T-helper 2 cell treated with Interferon-gamma antibody and Interleukin-4, amounts not matched to agents 100 ng/mL and 5 ng/mL, for 36 hours (primary cell): ENCODE data around the gene ERG28. TPM values are rescaled to one million over a fixed set of nuclear protein-coding genes. Genes with fewer than 3 reads are reported as not detected.
"Not testable (repeated sequence)": the region's sequence is repeated elsewhere in the genome, so short reads cannot be mapped to it uniquely, and the experiment has no call there.

Experiments used
- intact Hi-C: fragments of 100-400 bp; cut with micrococcal nuclease; formaldehyde crosslinking; loops from one replicate; pipeline ENCODE4 v1.15.1; 2023
- total RNA-seq: library from RNA; stranded (reverse); gene quantifications from 2 replicates; pipeline ENCODE4 v1.2.3, GENCODE V29; 2022

The ERG28 gene
- total RNA-seq, 1 donor from 2014 or later, result 15.6 TPM

DNA sequence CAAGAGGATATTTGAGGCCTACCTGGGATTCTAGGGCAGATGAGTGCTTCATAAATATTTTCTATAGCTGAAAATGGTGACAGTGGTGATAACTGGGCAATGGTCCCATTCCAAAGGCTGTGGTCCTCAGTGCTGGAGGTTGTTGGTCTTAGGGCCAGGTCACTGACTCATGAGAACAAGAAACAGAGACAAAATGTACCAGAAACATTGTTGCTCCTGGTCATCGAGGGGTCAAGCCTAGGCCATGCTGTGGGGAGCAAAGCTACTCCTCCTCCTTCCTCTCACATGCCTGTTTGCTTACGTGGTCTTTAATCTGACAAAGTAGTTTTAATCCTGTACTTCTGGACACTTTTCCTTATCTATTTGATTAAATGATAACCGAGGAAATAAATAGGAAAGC, 33.8 kb downstream of the ERG28 start:
- intact Hi-C loops, result no loop called here

DNA sequence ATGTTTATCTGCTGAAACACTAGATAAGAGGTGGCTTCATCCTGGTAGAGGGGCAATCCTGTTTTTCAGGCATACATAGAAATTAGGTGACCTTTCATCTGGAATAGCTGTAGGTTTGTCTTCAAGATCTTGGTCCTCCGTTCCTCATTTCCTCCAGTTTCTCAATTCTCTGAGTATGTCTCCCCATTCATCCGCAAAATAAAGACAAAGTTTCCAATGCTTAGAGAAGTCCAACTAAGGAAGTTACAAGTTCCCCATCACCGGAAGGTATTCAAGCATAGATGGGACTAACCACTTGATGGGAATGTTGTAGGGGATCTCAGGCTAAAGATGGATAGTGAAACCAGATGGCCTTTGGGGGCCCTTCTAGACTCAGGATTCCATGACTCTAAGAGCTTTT, 34.3 kb downstream of the ERG28 start:
- intact Hi-C loops, result no loop called here

DNA sequence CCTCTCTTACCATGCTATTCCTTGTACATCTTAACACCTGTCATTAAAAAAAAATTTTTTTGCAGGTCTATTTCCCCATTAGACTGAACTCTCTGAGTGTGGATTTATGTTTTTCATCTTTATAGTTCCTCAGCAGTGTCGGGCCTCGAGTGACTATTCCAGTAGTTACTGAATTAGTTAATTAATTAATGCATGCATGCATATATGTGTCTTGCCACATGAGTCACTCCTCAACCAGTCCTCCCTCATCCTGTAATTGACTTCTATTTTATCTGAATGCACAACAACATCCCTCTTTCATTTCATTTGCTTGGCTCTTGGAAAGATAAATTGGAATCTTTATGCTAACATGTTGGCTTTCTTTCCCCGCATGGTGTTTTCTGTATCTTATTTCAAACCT, 35.6 kb downstream of the ERG28 start:
- intact Hi-C loops, result no loop called here

DNA sequence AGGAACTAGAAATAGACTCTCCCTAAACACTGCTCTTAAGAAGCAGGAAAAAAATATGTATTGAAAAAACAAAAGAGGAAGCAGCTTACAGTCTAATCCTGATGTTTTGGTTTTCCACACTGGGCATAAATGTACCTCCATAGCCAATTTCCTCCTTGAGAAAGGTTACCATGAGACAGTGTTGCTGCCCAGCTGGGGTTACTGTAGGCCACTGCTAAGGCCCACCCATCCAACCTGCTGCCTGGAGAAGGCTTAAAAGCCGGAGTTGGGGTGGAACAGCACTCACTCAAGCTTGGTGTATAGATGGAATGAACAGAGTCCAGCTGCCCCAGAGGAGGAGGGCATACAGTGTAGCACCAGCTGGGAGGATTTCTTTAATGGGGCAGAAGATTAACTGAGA, 41.1 kb downstream of the ERG28 start:
- intact Hi-C loops, result no loop called here

DNA sequence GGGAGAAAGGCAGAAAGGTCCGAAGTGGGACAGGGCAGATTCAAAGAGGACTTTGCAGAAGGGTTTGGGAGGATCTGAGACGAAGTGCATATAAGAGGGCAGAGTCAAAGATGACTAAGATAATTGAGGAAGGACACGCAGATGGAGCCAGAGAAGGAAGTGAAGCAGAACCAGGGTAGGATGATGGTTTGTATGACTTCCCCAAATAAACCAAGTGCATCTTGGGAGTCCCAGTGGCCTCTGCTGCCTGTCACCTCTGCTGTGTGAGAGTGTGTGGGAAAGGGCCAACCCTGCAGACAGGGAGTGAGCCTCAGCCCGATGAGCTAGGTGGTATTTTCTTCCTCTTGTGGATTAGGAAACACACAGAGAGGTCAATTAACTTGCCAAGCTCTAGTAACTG, 45.5 kb downstream of the ERG28 start:
- intact Hi-C loops, result no loop called here

DNA sequence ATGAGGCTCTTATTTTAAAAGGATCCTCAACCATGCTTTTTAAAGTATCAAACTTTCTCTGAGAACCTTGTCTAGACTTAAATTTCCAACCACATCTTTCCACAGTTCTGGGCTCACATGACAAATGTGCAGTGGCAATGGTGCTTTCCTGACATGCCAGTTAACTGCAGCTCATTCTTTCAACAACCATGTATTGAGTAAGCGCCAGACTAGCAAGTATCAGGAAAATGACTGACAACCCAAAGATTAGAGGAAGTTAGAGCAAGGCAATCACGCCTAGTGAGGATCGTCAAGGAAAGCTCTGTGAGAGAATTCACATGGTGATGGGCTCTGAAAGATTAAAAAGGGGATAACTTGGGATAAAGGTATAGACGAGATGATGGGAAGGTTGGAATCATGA, 46.5 kb downstream of the ERG28 start:
- intact Hi-C loops, result no loop called here

DNA sequence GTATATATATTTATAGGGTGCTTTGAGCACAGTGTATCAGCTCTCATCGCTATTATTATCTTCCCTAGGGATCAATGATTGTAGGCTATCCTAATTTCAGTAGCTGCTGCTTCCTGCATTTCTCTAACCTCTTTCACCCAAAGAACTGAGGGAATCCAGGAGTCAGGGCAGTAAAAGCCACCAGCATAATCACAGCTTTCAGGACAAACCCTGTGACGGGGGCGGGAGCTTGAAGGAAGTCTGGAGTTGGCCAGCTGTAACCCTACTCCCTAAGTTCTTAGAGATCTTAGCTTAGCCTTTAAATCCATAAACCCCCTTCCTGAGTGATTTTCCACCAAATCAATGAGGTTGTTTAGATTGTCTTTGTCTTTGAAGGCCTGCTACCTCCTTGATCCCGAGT, 48.5 kb downstream of the ERG28 start:
- intact Hi-C loops, result no loop called here

DNA sequence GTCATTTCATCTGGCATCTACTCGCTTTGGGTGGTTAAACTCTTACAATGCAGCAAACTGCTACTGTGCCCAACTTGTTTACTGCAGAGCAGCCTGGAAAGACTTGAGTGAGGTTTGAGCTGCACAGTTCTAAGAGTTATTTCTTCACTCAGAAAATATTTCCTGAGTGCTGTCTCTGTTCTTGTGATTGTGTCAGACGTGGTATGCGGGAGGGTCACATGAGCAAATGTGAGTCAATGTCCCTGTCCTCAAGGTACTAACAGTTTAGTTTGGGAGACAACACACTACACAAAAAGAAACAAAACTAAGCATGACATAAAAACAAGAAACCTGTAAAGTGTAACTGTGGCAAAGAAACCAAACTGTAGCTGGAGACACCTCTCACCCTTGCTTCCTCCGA, 49.8 kb downstream of the ERG28 start:
- intact Hi-C loops, result no loop called here

DNA sequence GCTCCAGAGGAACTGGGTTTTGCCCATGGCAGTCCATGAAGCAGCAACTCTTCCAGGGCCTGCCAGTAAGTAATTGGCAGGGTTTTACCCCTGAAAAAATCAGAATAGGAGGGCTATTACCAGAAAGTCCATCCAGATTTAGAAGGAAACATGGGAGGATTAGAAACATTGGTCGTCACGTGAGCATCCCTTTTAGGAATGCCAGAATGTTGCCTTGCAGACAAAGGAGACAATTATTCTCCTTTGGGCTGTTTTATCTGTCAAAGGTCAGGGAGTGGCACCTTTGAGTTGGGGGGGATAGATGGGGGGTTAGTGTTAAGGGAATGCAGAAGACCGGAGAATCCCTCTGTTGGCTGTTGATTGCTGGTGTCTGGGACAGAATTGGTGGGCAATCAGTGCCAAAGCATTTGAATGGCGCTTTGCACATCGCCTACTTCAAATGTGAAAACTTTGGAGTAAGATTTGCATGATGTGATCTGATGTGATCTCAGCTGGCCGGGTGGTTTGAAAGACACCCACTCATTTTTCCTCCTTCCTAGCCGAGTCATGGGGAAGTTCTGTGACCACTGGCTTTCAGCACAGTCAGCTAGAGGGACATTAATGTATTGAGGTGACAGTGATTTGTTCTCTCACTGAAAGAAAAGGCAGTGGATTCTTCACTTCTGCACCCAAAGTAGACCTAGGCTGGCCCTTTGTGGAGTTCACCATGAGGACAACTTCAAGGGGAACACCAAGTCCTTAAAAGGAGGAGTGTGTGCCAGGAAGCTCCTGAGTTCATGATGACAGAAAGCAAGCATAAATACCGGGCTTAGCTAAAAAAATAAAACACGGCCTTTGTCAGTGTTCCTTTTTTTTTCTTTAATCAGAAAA, 50.8 kb downstream of the ERG28 start:
- intact Hi-C loops, result no loop called here

DNA sequence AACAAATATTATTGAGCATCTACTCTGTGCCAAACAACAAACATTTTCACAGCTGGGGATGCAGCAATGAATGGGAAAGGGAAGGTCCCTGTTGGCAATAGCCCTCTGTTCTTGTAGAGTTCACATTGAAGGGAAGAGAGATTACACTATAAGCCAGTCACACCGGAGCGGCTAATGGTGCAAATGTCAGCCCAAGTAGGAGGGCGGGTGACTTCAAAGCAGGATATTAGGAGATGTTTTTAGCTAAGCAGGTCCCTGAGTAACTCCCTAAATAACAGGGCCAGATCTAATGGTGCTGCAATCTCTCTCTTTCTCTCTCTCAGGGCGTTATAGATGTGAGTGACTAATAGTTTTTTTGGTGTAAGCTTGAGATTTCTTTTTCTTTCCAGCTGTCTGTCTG, 51.6 kb downstream of the ERG28 start:
- intact Hi-C loops, result no loop called here

DNA sequence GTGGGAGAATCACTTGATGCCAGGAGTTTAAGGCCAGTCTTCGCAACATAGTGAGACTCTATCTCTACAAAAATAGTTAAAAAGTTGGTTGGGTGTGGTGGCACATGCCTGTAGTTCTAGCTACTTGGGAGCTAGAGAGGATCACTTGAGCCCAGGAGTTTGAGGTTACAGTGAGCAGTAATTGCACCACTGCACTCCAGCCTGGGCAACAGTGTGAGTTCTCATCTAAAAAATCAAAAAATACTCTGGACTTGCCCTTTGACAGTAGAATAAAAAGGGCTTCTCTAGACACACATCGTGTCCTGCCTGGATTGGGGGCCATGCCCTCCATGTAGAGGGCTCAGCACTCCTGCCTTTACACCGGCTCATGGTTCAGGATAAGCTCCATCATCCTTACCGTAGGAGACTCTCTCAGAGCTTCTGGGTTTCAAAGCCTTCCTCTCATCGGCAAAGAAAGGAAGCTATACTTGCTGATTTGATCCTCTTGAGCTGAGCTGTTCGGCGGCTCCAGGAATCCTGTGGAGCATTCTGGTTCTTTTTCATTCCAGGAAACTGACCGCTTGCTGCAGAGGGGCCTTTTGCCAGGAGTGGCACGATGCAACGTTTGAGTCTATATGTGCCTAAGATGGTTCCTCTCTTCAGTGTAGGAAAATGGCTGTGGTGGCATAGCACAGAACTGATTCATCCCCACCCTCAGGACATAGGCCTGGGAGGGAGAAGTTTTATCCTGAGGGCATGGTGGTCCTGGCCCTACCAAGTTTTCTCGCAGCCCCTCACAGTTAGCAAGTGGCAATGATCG, 52.6 kb downstream of the ERG28 start:
- intact Hi-C loops, result no loop called here

DNA sequence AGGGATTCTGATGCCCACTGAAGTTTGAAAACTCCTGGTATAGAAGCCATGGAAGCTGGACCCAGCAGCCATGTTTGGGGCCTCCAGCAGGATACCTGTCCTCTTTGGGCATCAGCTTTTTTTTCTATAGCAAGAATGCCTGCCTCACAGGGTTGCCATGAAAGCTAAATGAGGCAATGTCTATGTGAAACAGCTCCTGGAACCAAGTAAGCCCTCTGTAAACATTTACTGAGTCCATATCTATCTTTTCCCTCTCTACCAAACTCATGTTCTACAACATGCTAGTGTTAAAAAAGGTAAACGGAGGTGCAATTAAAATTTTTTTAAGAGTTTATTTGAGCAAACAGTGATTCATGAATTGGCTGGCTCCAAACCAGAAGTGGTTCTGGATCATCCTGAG, 53.6 kb downstream of the ERG28 start:
- intact Hi-C loops, result no loop called here

DNA sequence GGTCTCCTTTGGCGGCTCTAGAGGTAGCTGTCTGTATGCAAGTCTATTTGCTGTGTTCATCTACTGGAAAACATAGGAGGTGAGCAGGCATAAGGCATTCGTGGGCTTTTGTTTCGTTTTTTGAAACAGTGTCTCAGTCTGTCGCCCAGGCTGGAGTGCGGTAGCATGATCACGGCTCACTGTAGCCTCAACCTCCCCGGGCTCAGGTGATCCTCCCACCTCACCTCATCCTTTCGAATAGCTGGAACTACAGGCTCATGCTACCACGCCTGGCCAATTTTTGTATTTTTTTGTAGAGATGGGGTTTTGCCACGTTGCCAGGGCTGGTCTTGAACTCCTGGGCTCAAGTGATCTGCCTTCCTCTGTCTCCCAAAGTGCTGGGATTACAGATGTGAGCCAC, 54.8 kb downstream of the ERG28 start:
- intact Hi-C loops, result no loop called here

DNA sequence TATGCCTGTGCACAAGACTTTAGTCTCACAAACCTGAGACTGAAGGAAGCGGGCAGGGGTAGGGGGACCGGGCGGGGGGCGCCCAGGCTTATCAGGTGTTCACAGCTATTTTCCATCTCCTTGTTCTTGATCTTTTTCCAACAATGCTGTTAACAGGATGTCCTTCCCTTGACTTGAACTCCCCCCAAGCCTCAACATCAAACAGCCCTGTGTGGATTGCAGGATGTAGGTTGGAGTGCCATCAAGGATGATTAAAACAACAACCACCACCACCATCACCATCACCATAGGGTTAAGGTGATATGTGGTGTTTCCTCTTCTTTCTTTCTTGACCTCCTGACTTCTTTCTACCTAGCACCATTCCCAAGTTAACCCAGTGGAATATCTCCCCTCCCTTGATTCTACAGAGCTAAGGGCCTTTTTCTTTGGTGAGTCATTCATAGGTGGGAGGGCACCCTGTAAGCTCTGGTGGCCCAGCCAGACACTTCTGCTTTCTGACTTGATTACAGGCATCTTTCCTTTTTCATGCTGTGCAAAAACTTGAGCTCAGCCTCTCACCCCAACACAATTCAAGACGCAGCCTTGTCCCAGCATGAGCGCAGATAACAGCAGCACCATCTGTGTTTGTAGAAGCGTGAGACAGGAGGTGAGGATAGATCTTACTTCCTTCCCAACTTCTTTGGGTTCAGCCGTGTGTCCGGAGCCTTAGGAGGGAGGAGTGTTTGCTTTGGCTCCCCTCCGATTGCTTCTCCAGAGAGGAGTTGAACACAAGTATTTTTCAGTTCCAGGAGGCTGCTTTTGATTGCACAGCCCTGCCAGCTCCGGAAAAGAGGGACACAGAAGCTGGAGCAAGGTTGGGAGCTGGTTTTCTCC, 55.5 kb downstream of the ERG28 start:
- intact Hi-C loops, result no loop called here

DNA sequence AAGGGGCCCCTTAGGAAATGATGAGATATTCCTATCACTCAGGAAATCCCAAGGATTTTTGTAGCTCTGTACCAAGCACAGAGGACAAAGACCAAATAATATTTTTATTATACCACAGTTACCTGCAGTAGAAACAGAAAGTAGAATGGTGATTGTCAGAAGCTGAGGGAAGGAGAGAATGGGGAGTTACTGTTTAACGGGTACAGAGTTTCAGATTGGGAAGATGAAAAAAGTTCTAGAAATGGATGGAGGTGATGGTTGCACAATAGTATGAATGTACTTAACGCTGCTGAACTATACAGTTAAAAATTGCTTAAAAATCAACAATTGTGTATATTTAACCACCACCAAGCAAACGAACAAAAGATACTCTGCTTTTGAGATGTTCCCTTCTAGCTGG, 58.2 kb downstream of the ERG28 start:
- intact Hi-C loops, result no loop called here

DNA sequence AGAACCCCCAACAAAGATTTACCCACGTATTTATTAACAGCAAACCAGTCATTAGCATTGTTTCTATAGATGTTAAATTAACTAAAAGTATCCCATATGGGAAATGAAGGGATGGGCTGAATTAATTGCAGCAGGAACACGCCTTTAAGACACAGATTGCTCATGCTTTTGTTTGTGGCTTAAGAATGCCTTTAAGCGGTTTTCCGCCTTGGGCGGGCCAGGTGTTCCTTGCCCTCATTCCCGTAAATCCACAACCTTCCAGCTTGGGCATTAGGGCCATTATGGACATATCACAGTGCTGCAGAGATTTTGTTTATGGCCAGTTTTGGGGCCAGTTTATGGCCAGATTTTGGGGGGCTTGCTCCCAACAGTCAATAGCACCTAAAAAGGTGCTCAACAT, 59.6 kb downstream of the ERG28 start:
- intact Hi-C loops, result not testable (repeated sequence)

DNA sequence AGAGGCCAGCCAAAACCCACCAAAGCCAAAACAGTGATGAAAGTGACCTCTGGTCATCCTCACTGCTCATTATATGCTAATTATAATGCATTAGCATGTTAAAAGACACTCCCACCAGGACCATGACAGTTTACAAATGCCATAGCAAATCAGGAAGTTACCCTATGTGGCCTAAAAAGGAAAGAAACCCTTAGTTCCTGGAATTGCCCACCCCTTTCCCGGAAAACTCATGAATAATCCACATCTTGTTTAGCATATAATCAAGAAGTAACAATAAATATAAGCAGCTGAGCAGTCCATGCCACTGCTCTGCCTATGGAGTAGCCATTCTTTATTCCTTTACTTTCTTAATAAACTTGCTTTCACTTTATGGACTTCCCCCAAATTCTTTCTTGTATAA, 60.6 kb downstream of the ERG28 start:
- intact Hi-C loops, result not testable (repeated sequence)

Other genes with a start within 250 kb of the ERG28 start
- gene JDP2, start 232.9 kb downstream of the ERG28 start, total RNA-seq, result 0.75 and 1.1 TPM in 2 replicates
- 49.5 and 56.0 TPM in 2 replicates for gene BATF, start 138.4 kb downstream of the ERG28 start, total RNA-seq
- gene FLVCR2, start 82.3 kb downstream of the ERG28 start, total RNA-seq, result 0.91 and 1.1 TPM in 2 replicates
- 33.6 and 34.7 TPM in 2 replicates for gene TTLL5, start 370 bp upstream of the ERG28 start, total RNA-seq